Measurements from ENCODE around the gene MMD. TPM values are rescaled to one million over a fixed set of nuclear protein-coding genes. Genes with fewer than 3 reads are reported as not detected.
A peak's percentile ranks its signal among the peaks of the same experiment; 100 is the strongest.

MMD gene
- polyA plus RNA-seq, 4 donors = 4.0 to 12.5 (median 10.3) TPM

- 76 to 83% (median 80%) methylated on average over 3 of the region's 3 CpGs for WGBS, 3 donors
Measured at GRCh38 chr17:55388842-55389241, 32.8 kb downstream of the MMD start.

GRCh38 chr17:55386796-55387332 is 34.8 kb downstream of the MMD start:
- FAIRE-seq = no peak
- Histone ChIP-seq H3K27me3 (ENCODE audit: control insufficient read depth in 3 of 3, insufficient read depth in 3 of 3, low read length in 3 of 3) (no peaks in the 10 kb centered on the region), H3K9me3 (ENCODE audit: control insufficient read depth in 2 of 2, insufficient read depth in 1 of 2, low read depth in 1 of 2, low read length in 1 of 2) (no peaks in the 10 kb centered on the region), H3K4me1 (ENCODE audit: control insufficient read depth in 3 of 3, insufficient read depth in 2 of 3, low read depth in 1 of 3, low read length in 2 of 3) (no peaks in the 10 kb centered on the region), H3K36me3 (ENCODE audit: control insufficient read depth in 3 of 3, insufficient read depth in 2 of 3, low read depth in 1 of 3, low read length in 3 of 3) (no peaks in the 10 kb centered on the region), H3K27ac (ENCODE audit: low read depth in 1 of 3, low read length in 2 of 3) (no peak overlapping the region), H3K4me3 (ENCODE audit: low read depth in 1 of 3, low read length in 3 of 3) (no peak overlapping the region)
- WGBS, 3 donors = 51 to 63% (median 58%) methylated on average over 3 of the region's 3 CpGs
- peak in 1 of 2 donors; percentile 23 for DNase-seq

More at GRCh38 chr17:55388842-55389241, 32.8 kb downstream of the MMD start:
- FAIRE-seq (no peak), DNase-seq (no peak)
- Histone ChIP-seq H3K27ac (ENCODE audit: low read depth in 1 of 3, low read length in 2 of 3) (no peak overlapping the region), H3K27me3 (ENCODE audit: control insufficient read depth in 3 of 3, insufficient read depth in 3 of 3, low read length in 3 of 3) (no peaks in the 10 kb centered on the region), H3K9me3 (ENCODE audit: control insufficient read depth in 2 of 2, insufficient read depth in 1 of 2, low read depth in 1 of 2, low read length in 1 of 2) (no peaks in the 10 kb centered on the region), H3K4me3 (ENCODE audit: low read depth in 1 of 3, low read length in 3 of 3) (no peak overlapping the region), H3K4me1 (ENCODE audit: control insufficient read depth in 3 of 3, insufficient read depth in 2 of 3, low read depth in 1 of 3, low read length in 2 of 3) (no peaks in the 10 kb centered on the region), H3K36me3 (ENCODE audit: control insufficient read depth in 3 of 3, insufficient read depth in 2 of 3, low read depth in 1 of 3, low read length in 3 of 3) (no peaks in the 10 kb centered on the region)

GRCh38 chr17:55384643-55385232 is 36.9 kb downstream of the MMD start:
- no peak for DNase-seq
- Histone ChIP-seq H3K27ac (ENCODE audit: low read depth in 1 of 3, low read length in 2 of 3) (no peak overlapping the region), H3K27me3 (ENCODE audit: control insufficient read depth in 3 of 3, insufficient read depth in 3 of 3, low read length in 3 of 3) (no peaks in the 10 kb centered on the region), H3K4me3 (ENCODE audit: low read depth in 1 of 3, low read length in 3 of 3) (no peak overlapping the region), H3K4me1 (ENCODE audit: control insufficient read depth in 3 of 3, insufficient read depth in 2 of 3, low read depth in 1 of 3, low read length in 2 of 3) (no peaks in the 10 kb centered on the region), H3K9me3 (ENCODE audit: control insufficient read depth in 2 of 2, insufficient read depth in 1 of 2, low read depth in 1 of 2, low read length in 1 of 2) (no peaks in the 10 kb centered on the region), H3K36me3 (ENCODE audit: control insufficient read depth in 3 of 3, insufficient read depth in 2 of 3, low read depth in 1 of 3, low read length in 3 of 3) (no peaks in the 10 kb centered on the region)
- no peak for FAIRE-seq
- 80 to 97% (median 89%) methylated on average over 10 of the region's 10 CpGs for WGBS, 3 donors

GRCh38 chr17:55383771-55384642 is 37.6 kb downstream of the MMD start:
- no peak for FAIRE-seq
- DNase-seq = no peak
- no peaks in the 10 kb centered on the region for H3K4me1 ChIP-seq (ENCODE audit: control insufficient read depth in 3 of 3, insufficient read depth in 2 of 3, low read depth in 1 of 3, low read length in 2 of 3)

GRCh38 chr17:55381017-55381770 is 40.4 kb downstream of the MMD start:
- H3K9me3 ChIP-seq (ENCODE audit: control insufficient read depth in 2 of 2, insufficient read depth in 1 of 2, low read depth in 1 of 2, low read length in 1 of 2) = no peaks in the 10 kb centered on the region
- FAIRE-seq (no peak), DNase-seq (no peak)
- H3K4me3 ChIP-seq (ENCODE audit: low read depth in 1 of 3, low read length in 3 of 3) = no peak overlapping the region
- peaks cover 0 to 2% (median 0%) of the 10 kb centered on the region in 3 donors for H3K27me3 ChIP-seq (ENCODE audit: control insufficient read depth in 3 of 3, insufficient read depth in 3 of 3, low read length in 3 of 3)
- no peaks in the 10 kb centered on the region for H3K4me1 ChIP-seq (ENCODE audit: control insufficient read depth in 3 of 3, insufficient read depth in 2 of 3, low read depth in 1 of 3, low read length in 2 of 3)
- H3K27ac ChIP-seq (ENCODE audit: low read depth in 1 of 3, low read length in 2 of 3) = no peak overlapping the region
- no peaks in the 10 kb centered on the region for H3K36me3 ChIP-seq (ENCODE audit: control insufficient read depth in 3 of 3, insufficient read depth in 2 of 3, low read depth in 1 of 3, low read length in 3 of 3)
- 82 to 93% (median 86%) methylated on average over 8 of the region's 8 CpGs for WGBS, 3 donors

More at GRCh38 chr17:55383771-55384642, 37.6 kb downstream of the MMD start:
- Histone ChIP-seq H3K36me3 (ENCODE audit: control insufficient read depth in 3 of 3, insufficient read depth in 2 of 3, low read depth in 1 of 3, low read length in 3 of 3) (no peaks in the 10 kb centered on the region), H3K27ac (ENCODE audit: low read depth in 1 of 3, low read length in 2 of 3) (no peak overlapping the region), H3K9me3 (ENCODE audit: control insufficient read depth in 2 of 2, insufficient read depth in 1 of 2, low read depth in 1 of 2, low read length in 1 of 2) (no peaks in the 10 kb centered on the region), H3K4me3 (ENCODE audit: low read depth in 1 of 3, low read length in 3 of 3) (no peak overlapping the region), H3K27me3 (ENCODE audit: control insufficient read depth in 3 of 3, insufficient read depth in 3 of 3, low read length in 3 of 3) (no peaks in the 10 kb centered on the region)
- 55 to 82% (median 77%) methylated on average over 7 of the region's 7 CpGs for WGBS, 3 donors

GRCh38 chr17:55377671-55378275 is 43.9 kb downstream of the MMD start:
- Histone ChIP-seq H3K9me3 (ENCODE audit: control insufficient read depth in 2 of 2, insufficient read depth in 1 of 2, low read depth in 1 of 2, low read length in 1 of 2) (peaks cover 0 to 4% of the 10 kb centered on the region in 2 donors), H3K36me3 (ENCODE audit: control insufficient read depth in 3 of 3, insufficient read depth in 2 of 3, low read depth in 1 of 3, low read length in 3 of 3) (no peaks in the 10 kb centered on the region), H3K4me1 (ENCODE audit: control insufficient read depth in 3 of 3, insufficient read depth in 2 of 3, low read depth in 1 of 3, low read length in 2 of 3) (no peaks in the 10 kb centered on the region), H3K27ac (ENCODE audit: low read depth in 1 of 3, low read length in 2 of 3) (no peak overlapping the region), H3K4me3 (ENCODE audit: low read depth in 1 of 3, low read length in 3 of 3) (no peak overlapping the region), H3K27me3 (ENCODE audit: control insufficient read depth in 3 of 3, insufficient read depth in 3 of 3, low read length in 3 of 3) (peaks cover 0 to 2% (median 0%) of the 10 kb centered on the region in 3 donors)
- DNase-seq (no peak), FAIRE-seq (no peak)
- WGBS, 3 donors = 80 to 86% (median 84%) methylated on average over 6 of the region's 6 CpGs

- WGBS, 3 donors = 42 to 67% (median 50%) methylated on average over 3 of the region's 3 CpGs
- DNase-seq = no peak
- no peaks in the 10 kb centered on the region for H3K4me1 ChIP-seq (ENCODE audit: control insufficient read depth in 3 of 3, insufficient read depth in 2 of 3, low read depth in 1 of 3, low read length in 2 of 3)
- no peak overlapping the region for H3K27ac ChIP-seq (ENCODE audit: low read depth in 1 of 3, low read length in 2 of 3)
- FAIRE-seq = no peak
- no peaks in the 10 kb centered on the region for H3K27me3 ChIP-seq (ENCODE audit: control insufficient read depth in 3 of 3, insufficient read depth in 3 of 3, low read length in 3 of 3)
- peaks cover 0 to 13% of the 10 kb centered on the region in 2 donors for H3K9me3 ChIP-seq (ENCODE audit: control insufficient read depth in 2 of 2, insufficient read depth in 1 of 2, low read depth in 1 of 2, low read length in 1 of 2)
- no peak overlapping the region for H3K4me3 ChIP-seq (ENCODE audit: low read depth in 1 of 3, low read length in 3 of 3)
- H3K36me3 ChIP-seq (ENCODE audit: control insufficient read depth in 3 of 3, insufficient read depth in 2 of 3, low read depth in 1 of 3, low read length in 3 of 3) = no peaks in the 10 kb centered on the region
Measured at GRCh38 chr17:55368706-55369105, 52.9 kb downstream of the MMD start.

- FAIRE-seq = no peak
Measured at GRCh38 chr17:55366020-55366481, 55.6 kb downstream of the MMD start.

More at GRCh38 chr17:55366020-55366481, 55.6 kb downstream of the MMD start:
- DNase-seq = no peak
- WGBS, 3 donors = 86 to 88% (median 87%) methylated on average over 1 of the region's 1 CpG
- Histone ChIP-seq H3K9me3 (ENCODE audit: control insufficient read depth in 2 of 2, insufficient read depth in 1 of 2, low read depth in 1 of 2, low read length in 1 of 2) (peaks cover 0 to under 1% of the 10 kb centered on the region in 2 donors), H3K27me3 (ENCODE audit: control insufficient read depth in 3 of 3, insufficient read depth in 3 of 3, low read length in 3 of 3) (no peaks in the 10 kb centered on the region), H3K4me3 (ENCODE audit: low read depth in 1 of 3, low read length in 3 of 3) (no peak overlapping the region), H3K36me3 (ENCODE audit: control insufficient read depth in 3 of 3, insufficient read depth in 2 of 3, low read depth in 1 of 3, low read length in 3 of 3) (no peaks in the 10 kb centered on the region), H3K4me1 (ENCODE audit: control insufficient read depth in 3 of 3, insufficient read depth in 2 of 3, low read depth in 1 of 3, low read length in 2 of 3) (no peaks in the 10 kb centered on the region), H3K27ac (ENCODE audit: low read depth in 1 of 3, low read length in 2 of 3) (no peak overlapping the region)
